HG02623 (cell line): ENCODE data around the gene TRMT2B.
"Not testable (repeated sequence)": the region's sequence is repeated elsewhere in the genome, so short reads cannot be mapped to it uniquely, and the experiment has no call there.

Experiments used
- ATAC-seq: cut with Tn5 transposase; IDR thresholded peaks from one replicate; pipeline ENCODE4 v1.9.1; 2021; ENCODE audit warnings: moderate library complexity; ENCODE audit not compliant: unreplicated experiment

The TRMT2B gene

GRCh38 chrX:101051549-101052302 lies at the start of gene TRMT2B:
Gene TRMT2B (minus strand): TSS chrX:101052111. CDS start chrX:101042289, 9,822 bp downstream.
- peak; percentile 91 for ATAC-seq

GRCh38 chrX:101097546-101098453 lies 45.9 kb upstream of the TRMT2B start, which contains the start of gene CENPI:
Gene CENPI (plus strand): TSS chrX:101098204. CDS start chrX:101101071, 2,867 bp downstream.
- peak; percentile 98 for ATAC-seq

- ATAC-seq = no peak
These were observed 39.9 kb upstream of the TRMT2B start for GRCh38 chrX:101091817-101092216.

- no peak for ATAC-seq
These were observed 29.3 kb upstream of the TRMT2B start for GRCh38 chrX:101081231-101081630.

GRCh38 chrX:101080326-101081124 lies 28.6 kb upstream of the TRMT2B start:
- ATAC-seq = no peak

- ATAC-seq = no peak
These were observed 27.9 kb upstream of the TRMT2B start for GRCh38 chrX:101079736-101080270.

- ATAC-seq = no peak
These were observed 27.0 kb upstream of the TRMT2B start, which contains the start of gene TMEM35A for GRCh38 chrX:101078716-101079598. Gene TMEM35A (plus strand): TSS chrX:101078879. CDS start chrX:101079003, 124 bp downstream.

- no peak for ATAC-seq
These were observed 19.7 kb upstream of the TRMT2B start for GRCh38 chrX:101071582-101071981.

GRCh38 chrX:101062176-101062575 lies 10.3 kb upstream of the TRMT2B start:
- no peak for ATAC-seq

GRCh38 chrX:101057093-101057714 lies 5.3 kb upstream of the TRMT2B start:
- peak; percentile 94 for ATAC-seq

- not testable (repeated sequence) for ATAC-seq
These were observed 4.6 kb upstream of the TRMT2B start for GRCh38 chrX:101056551-101056950.

GRCh38 chrX:101051153-101051548 lies 760 bp downstream of the TRMT2B start:
- peak; percentile 1 for ATAC-seq

- ATAC-seq = no peak
These were observed 11.7 kb downstream of the TRMT2B start for GRCh38 chrX:101040197-101040596.

GRCh38 chrX:101037231-101037630 lies 14.7 kb downstream of the TRMT2B start:
- ATAC-seq = no peak

- ATAC-seq = no peak
These were observed 22.2 kb downstream of the TRMT2B start for GRCh38 chrX:101029665-101030064.

- no peak for ATAC-seq
These were observed 23.3 kb downstream of the TRMT2B start for GRCh38 chrX:101028562-101028961.

GRCh38 chrX:101025126-101025525 lies 26.8 kb downstream of the TRMT2B start:
- ATAC-seq = no peak

GRCh38 chrX:101022020-101022419 lies 29.9 kb downstream of the TRMT2B start:
- no peak for ATAC-seq

- not testable (repeated sequence) for ATAC-seq
These were observed 39.9 kb downstream of the TRMT2B start for GRCh38 chrX:101012031-101012430.
